Measurements from ENCODE around the gene GLYATL1.

GRCh38 chr11:58933661-58934060 is 5.6 kb upstream of the GLYATL1 start:
- TF ChIP-seq PHF21A (CRISPR knock-in tag; IDR thresholded peaks at IDR 0.05) (no peak), SMARCE1 (IDR thresholded peaks at IDR 0.05; ENCODE audit: borderline replicate concordance) (no peak), ZSCAN20 (CRISPR knock-in tag; IDR thresholded peaks at IDR 0.05; ENCODE audit: borderline replicate concordance) (no peak), ARNT2 (CRISPR knock-in tag; IDR thresholded peaks at IDR 0.05; ENCODE audit: low read depth) (no peak), CTCF (CRISPR knock-in tag; IDR thresholded peaks at IDR 0.05) (no peak), THAP7 (CRISPR knock-in tag; IDR thresholded peaks at IDR 0.05) (no peak), NRL (CRISPR knock-in tag; IDR thresholded peaks at IDR 0.05; ENCODE audit: borderline replicate concordance) (no peak), MNT (IDR thresholded peaks at IDR 0.05) (no peak), ZFP36L2 (CRISPR knock-in tag; IDR thresholded peaks at IDR 0.05) (no peak)
